Spleen (tissue), 11 donors: ENCODE measurements around the gene CPAMD8. TPM values are rescaled to one million over a fixed set of nuclear protein-coding genes. Genes with fewer than 3 reads are reported as not detected.
A peak's percentile ranks its signal among the peaks of the same experiment; 100 is the strongest.

Experiments used
- DNase-seq: peaks from one replicate; pipeline ENCODE4 v3.0.0-alpha.2; 2020
- H3K27ac ChIP-seq, 8 donors: fragments of 200-600 bp; sonication (generic) in 7 of 8; 1 replicate in 4 of 8; 2 replicates in 4 of 8; pipeline versions ENCODE4 v1.5.0 to v1.8.0; 2016 to 2021; ENCODE audit warnings: inconsistent platforms in 4 of 8, mild to moderate bottlenecking in 4 of 8, moderate library complexity in 1 of 8
- H3K27me3 ChIP-seq, 7 donors: fragments of 200-600 bp; sonication (generic) in 6 of 7; replicated peaks in 1 of 7; 1 replicate in 4 of 7; 2 replicates in 3 of 7; pipeline versions ENCODE4 v1.5.0 to v1.8.0; 2016 to 2021; ENCODE audit warnings: inconsistent platforms in 3 of 7, mild to moderate bottlenecking in 1 of 7
- H3K36me3 ChIP-seq, 6 donors: fragments of 200-600 bp; sonication (generic) in 5 of 6; 1 replicate in 4 of 6; 2 replicates in 2 of 6; pipeline versions ENCODE4 v1.5.0 to v1.8.0; 2016 to 2021; ENCODE audit warnings: inconsistent platforms in 2 of 6
- H3K4me1 ChIP-seq, 6 donors: fragments of 200-600 bp; sonication (generic) in 5 of 6; 1 replicate in 3 of 6; 2 replicates in 3 of 6; pipeline versions ENCODE4 v1.5.0 to v1.8.0; 2016 to 2021; ENCODE audit warnings: inconsistent platforms in 3 of 6
- H3K4me3 ChIP-seq, 8 donors: fragments of 200-600 bp; sonication (generic) in 7 of 8; 1 replicate in 4 of 8; 2 replicates in 4 of 8; pipeline versions ENCODE4 v1.5.0 to v1.8.0; 2016 to 2021; ENCODE audit warnings: inconsistent platforms in 4 of 8, mild to moderate bottlenecking in 4 of 8, moderate library complexity in 2 of 8
- H3K9me3 ChIP-seq, 8 donors: fragments of 200-600 bp; sonication (generic) in 7 of 8; 1 replicate in 4 of 8; 2 replicates in 4 of 8; pipeline versions ENCODE4 v1.5.0 to v1.8.0; 2016 to 2021; ENCODE audit warnings: inconsistent platforms in 4 of 8
- POLR2A ChIP-seq, 3 donors: fragments of 450-650 bp; IDR thresholded peaks; one replicate each; pipeline ENCODE4 v1.5.1; 2017; ENCODE audit warnings: antibody characterized with exemption in 3 of 3, mild to moderate bottlenecking in 1 of 3
- POLR2AphosphoS5 ChIP-seq, 3 donors: sonication (generic); formaldehyde crosslinking; IDR thresholded peaks; one replicate each; pipeline ENCODE4 v1.5.1; 2017; ENCODE audit warnings: antibody characterized with exemption in 3 of 3
- WGBS, 5 donors: extraction: QIAGEN DNeasy Blood & Tissue Kit in 3 of 5; methylation state at CpG; one replicate each; pipeline versions ENCODE4 v1.1.5 to v1.1.7; 2013 to 2018; 5-methylcytosine and 5-hydroxymethylcytosine counted together
- intact Hi-C: fragments of 100-400 bp; cut with DNase I; formaldehyde crosslinking; loops from one replicate; pipeline ENCODE4 v1.15.0; 2023; ENCODE audit warnings: low total_unique reads
- polyA plus RNA-seq, 3 donors: library from polyadenylated mRNA; stranded (reverse); fragments of 200-250 nt; gene quantifications; one replicate each; pipeline ENCODE4 v1.2.1, GENCODE V29; 2013
- total RNA-seq, 7 donors: library from RNA; depleted of rRNA in 3 of 7; stranded (reverse); fragments of >200 nt in 3 of 7; fragmentation: NEBNext Ultra II Directional in 4 of 7; extraction: Animal tissue kit (Norgen Biotek cat#: 25700) in 4 of 7; gene quantifications; one replicate each; pipeline versions ENCODE4 v1.1.0 to v1.2.1, GENCODE V29; 2016 to 2021
- TF ChIP-seq, protein P1 (sequence below), 11 experiments: fragments of 200-600 bp in 7 of 11; fragments of 450-650 bp in 4 of 11; sonication (generic) in 4 of 11; IDR thresholded peaks in 8 of 11; conservative IDR thresholded peaks in 3 of 11; 1 replicate in 7 of 11; 2 replicates in 4 of 11; pipeline versions ENCODE4 v1.4.0 to v1.8.0; 2016 to 2021; ENCODE audit warnings: antibody characterized with exemption in 11 of 11, inconsistent platforms in 4 of 11, mild to moderate bottlenecking in 1 of 11
- donor health status: healthy with polysubstance abuse.
- donor health status: DM: no; HTN: no; CAD: no; lungs with moderate emphysema.
- donor health status: DM: no; HTN: no; CAD: no.
- donor health status: Bipolar disorder and iron deficiency.
- donor health status: healthy.
- donor health status: DM: no; HTN: no; CAD: no.
- donor health status: DM: yes; HTN: yes; CAD: no.

Gene CPAMD8
- total and polyA plus RNA-seq, 10 donors, result 2.1 to 18.7 (median 8.5) TPM

DNA sequence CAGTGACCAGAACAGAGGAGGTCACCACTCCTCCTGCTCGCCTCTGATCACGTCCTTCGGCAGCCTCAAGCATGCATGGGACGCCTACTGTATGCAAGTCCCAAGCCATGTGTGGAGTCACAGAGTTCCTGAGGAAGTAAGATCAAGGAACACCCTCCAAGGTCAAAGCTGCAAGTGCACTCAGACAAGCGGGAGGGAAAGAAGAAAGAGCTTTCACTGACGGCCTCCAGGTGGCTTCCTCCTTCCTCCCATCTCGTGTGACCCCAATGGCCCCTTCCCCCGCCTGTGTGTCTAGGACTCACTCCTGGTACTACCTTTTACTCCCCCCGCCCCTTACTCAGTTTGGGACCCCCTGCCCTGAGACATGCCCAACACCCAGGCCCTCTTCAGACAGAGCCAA is 42.6 kb upstream of the CPAMD8 start:
- peaks cover 0 to 61% (median 22%) of the 10 kb centered on the region in 6 donors for H3K36me3 ChIP-seq

GRCh38 chr19:17063428-17063827 is 36.8 kb upstream of the CPAMD8 start:
- TF ChIP-seq POLR2A (IDR thresholded peaks at IDR 0.05) (no peak), POLR2AphosphoS5 (IDR thresholded peaks at IDR 0.05) (no peak)
- TF ChIP-seq, protein P1, sequence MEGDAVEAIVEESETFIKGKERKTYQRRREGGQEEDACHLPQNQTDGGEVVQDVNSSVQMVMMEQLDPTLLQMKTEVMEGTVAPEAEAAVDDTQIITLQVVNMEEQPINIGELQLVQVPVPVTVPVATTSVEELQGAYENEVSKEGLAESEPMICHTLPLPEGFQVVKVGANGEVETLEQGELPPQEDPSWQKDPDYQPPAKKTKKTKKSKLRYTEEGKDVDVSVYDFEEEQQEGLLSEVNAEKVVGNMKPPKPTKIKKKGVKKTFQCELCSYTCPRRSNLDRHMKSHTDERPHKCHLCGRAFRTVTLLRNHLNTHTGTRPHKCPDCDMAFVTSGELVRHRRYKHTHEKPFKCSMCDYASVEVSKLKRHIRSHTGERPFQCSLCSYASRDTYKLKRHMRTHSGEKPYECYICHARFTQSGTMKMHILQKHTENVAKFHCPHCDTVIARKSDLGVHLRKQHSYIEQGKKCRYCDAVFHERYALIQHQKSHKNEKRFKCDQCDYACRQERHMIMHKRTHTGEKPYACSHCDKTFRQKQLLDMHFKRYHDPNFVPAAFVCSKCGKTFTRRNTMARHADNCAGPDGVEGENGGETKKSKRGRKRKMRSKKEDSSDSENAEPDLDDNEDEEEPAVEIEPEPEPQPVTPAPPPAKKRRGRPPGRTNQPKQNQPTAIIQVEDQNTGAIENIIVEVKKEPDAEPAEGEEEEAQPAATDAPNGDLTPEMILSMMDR (IDR thresholded peaks at IDR 0.05 in 8 of 11, conservative IDR thresholded peaks at IDR 0.05 in 3 of 11), result no peak
- Histone ChIP-seq H3K4me3 (no peak overlapping the region), H3K36me3 (peaks cover 6 to 73% (median 25%) of the 10 kb centered on the region in 6 donors), H3K27me3 (no peaks in the 10 kb centered on the region), H3K9me3 (peaks cover 0 to 12% (median 10%) of the 10 kb centered on the region in 8 donors), H3K27ac (no peak overlapping the region), H3K4me1 (peaks cover 0 to 40% (median 27%) of the 10 kb centered on the region in 6 donors)
- intact Hi-C loops, result no loop called here
- DNase-seq, result no peak
- 70 to 95% (median 87%) methylated on average over 2 of the region's 2 CpGs for WGBS, 5 donors

More for the DNA sequence above, 42.6 kb upstream of the CPAMD8 start:
- intact Hi-C loops, result no loop called here
- no peak overlapping the region for H3K4me3 ChIP-seq
- H3K27ac ChIP-seq, result no peak overlapping the region
- 62 to 76% (median 69%) methylated on average over 9 of the region's 9 CpGs for WGBS, 5 donors
- TF ChIP-seq, protein P1 (IDR thresholded peaks at IDR 0.05 in 8 of 11, conservative IDR thresholded peaks at IDR 0.05 in 3 of 11), result no peak
- TF ChIP-seq POLR2AphosphoS5 (IDR thresholded peaks at IDR 0.05), result no peak
- no peak for TF ChIP-seq POLR2A (IDR thresholded peaks at IDR 0.05)
- peaks cover 0 to 2% (median 0%) of the 10 kb centered on the region in 8 donors for H3K9me3 ChIP-seq
- H3K4me1 ChIP-seq, result peaks cover 6 to 76% (median 41%) of the 10 kb centered on the region in 6 donors
- H3K27me3 ChIP-seq, result no peaks in the 10 kb centered on the region
- no peak for DNase-seq

DNA sequence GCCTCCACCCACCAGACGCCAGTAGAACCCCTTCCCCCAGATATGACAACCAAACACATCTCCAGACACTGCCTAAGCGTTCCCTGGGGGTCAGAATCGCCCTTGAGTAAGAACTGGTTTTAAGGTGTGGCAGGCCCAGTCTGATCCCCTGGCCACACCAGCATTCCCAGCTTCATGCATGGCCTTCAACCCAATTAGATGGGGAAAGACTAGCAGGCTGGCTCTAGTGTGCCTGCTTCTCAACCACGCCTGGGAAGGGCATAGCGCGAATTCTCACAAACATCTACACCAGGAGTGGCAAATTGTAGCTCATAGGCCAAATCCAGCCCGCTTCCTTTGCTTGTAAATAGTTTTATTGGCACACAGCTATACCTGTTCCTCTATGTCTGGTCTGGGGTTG is 35.1 kb upstream of the CPAMD8 start:
- intact Hi-C loops, result no loop called here
- Histone ChIP-seq H3K4me3 (no peak overlapping the region), H3K9me3 (peaks cover 0 to 20% (median 18%) of the 10 kb centered on the region in 8 donors), H3K4me1 (peaks cover 0 to 24% (median 14%) of the 10 kb centered on the region in 6 donors), H3K27ac (peak overlapping the region in 1 of 8 donors; percentile 21), H3K36me3 (peaks cover 12 to 86% (median 33%) of the 10 kb centered on the region in 6 donors), H3K27me3 (no peaks in the 10 kb centered on the region)
- WGBS, 5 donors, result 90 to 100% (median 94%) methylated on average over 7 of the region's 7 CpGs
- no peak for DNase-seq
- TF ChIP-seq, protein P1 (IDR thresholded peaks at IDR 0.05 in 8 of 11, conservative IDR thresholded peaks at IDR 0.05 in 3 of 11), result no peak
- TF ChIP-seq POLR2AphosphoS5 (IDR thresholded peaks at IDR 0.05), result no peak
- TF ChIP-seq POLR2A (IDR thresholded peaks at IDR 0.05), result no peak

- no peak overlapping the region for H3K4me3 ChIP-seq
- TF ChIP-seq, protein P1 (IDR thresholded peaks at IDR 0.05 in 8 of 11, conservative IDR thresholded peaks at IDR 0.05 in 3 of 11), result no peak
- TF ChIP-seq POLR2AphosphoS5 (IDR thresholded peaks at IDR 0.05) (no peak), POLR2A (IDR thresholded peaks at IDR 0.05) (no peak)
- H3K27ac ChIP-seq, result peak overlapping the region in 3 of 8 donors; percentile 21 to 48 (median 22)
- no peak for DNase-seq
- 95 to 98% (median 97%) methylated on average over 3 of the region's 3 CpGs for WGBS, 5 donors
- H3K36me3 ChIP-seq, result peaks cover 12 to 86% (median 33%) of the 10 kb centered on the region in 6 donors
- H3K27me3 ChIP-seq, result no peaks in the 10 kb centered on the region
- H3K9me3 ChIP-seq, result peaks cover 0 to 20% (median 18%) of the 10 kb centered on the region in 8 donors
- H3K4me1 ChIP-seq, result peaks cover 0 to 19% (median 12%) of the 10 kb centered on the region in 6 donors
- intact Hi-C loops, result no loop called here
Measured at GRCh38 chr19:17061205-17061604, 34.6 kb upstream of the CPAMD8 start.
